GM10266 (cell line): ENCODE results near the gene IQSEC1.

Experiments used
- DNase-seq: peaks from one replicate; pipeline ENCODE4 v3.0.0; 2012; ENCODE audit errors: extremely low spot score
- CTCF ChIP-seq: IDR thresholded peaks from 2 replicates; pipeline ENCODE4 v1.5.1; 2012; ENCODE audit warnings: mild to moderate bottlenecking, low read depth; ENCODE audit not compliant: control insufficient read depth, insufficient read depth; ENCODE audit errors: missing control alignments

Gene IQSEC1

DNA sequence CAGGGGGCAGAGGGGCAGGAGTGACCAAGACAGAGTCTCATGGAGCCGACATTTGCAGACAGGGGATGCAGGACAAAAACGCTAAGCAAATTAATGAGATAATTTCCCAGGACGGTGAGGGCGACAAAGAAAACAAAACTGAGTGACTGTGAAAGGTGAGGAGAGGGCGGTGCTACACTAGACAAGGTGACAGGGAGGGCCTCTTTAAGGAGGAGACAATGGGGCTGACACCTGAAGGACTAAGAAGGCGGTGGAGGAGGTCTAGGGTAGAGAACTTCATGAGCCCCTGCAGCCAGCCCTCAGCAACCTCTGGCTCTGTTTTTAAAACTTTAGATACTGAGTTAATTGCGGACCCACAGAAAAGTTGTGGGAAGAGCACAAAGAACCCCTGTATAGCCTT is 41.6 kb downstream of the IQSEC1 start:
- no peak for DNase-seq
- TF ChIP-seq CTCF = no peak

DNA sequence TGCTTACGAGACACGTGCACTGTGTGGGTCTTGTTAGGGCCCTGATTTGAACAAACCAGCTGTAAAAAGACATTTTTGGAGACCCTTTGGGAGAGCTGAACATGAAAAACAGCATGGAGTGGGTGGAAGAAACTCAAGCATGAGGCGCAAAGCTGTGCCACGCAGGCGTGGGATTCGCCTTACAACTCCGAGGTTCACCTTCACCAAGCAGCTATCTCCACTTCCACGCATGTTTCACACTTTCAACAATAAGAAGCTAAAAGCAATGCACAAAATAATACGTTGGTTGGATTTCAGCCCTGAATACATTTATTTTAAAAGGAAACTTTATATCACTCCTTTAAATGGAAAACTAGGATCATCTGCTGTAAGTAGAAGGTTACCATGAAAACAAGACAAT is 42.5 kb downstream of the IQSEC1 start:
- TF ChIP-seq CTCF = no peak

GRCh38 chr3:13028010-13028821 is 45.0 kb downstream of the IQSEC1 start:
- TF ChIP-seq CTCF = no peak

More for the DNA sequence above, 42.5 kb downstream of the IQSEC1 start:
- no peak for DNase-seq

GRCh38 chr3:13027154-13027553 is 46.1 kb downstream of the IQSEC1 start:
- DNase-seq = no peak
- TF ChIP-seq CTCF = no peak

More at GRCh38 chr3:13028010-13028821, 45.0 kb downstream of the IQSEC1 start:
- no peak for DNase-seq

DNA sequence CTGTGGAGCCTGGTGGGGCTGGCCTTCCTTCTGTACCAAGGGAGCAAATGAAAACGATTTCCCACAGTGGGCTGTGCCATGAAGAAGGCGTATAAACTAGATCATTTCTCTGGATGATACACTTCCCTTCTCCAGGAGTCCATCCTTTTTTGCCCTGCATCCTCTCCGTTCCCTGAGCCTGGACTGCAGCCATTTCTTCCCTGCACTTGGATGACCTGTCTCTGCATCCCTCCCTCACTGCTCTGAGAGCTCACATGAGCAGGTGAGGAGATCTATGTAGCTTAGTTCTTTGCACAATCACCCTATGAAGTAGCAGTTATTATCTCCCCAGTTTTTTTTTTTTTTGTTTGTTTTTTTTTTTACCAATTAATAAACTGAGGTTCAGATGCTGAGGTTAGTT is 46.7 kb downstream of the IQSEC1 start:
- TF ChIP-seq CTCF = no peak
- no peak for DNase-seq

- DNase-seq = no peak
- TF ChIP-seq CTCF = no peak
These were observed 47.3 kb downstream of the IQSEC1 start for GRCh38 chr3:13025778-13026518.

DNA sequence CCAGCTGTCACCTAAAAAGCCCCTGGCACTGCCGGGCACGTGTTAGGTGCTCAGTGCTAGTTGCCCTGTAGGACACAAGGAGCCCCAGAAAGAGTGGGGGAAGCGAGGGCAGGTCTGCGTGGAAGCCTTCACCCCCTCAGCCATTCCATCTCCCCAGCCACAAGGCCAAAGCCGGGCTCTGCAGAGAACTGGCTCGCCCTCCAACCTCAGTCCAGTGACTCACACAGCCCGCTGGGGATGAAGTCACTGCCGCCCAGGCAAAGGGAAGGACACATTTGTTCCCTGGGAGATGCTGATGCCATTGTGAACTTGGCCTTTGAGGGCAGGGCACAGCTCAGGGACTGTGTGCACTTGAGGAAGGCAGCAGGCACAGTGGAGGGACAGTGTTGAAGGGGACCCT is 48.1 kb downstream of the IQSEC1 start:
- no peak for DNase-seq
- no peak for TF ChIP-seq CTCF
